Mesendoderm (in vitro differentiated cells): Measurements from ENCODE around the gene NTRK2.

Experiments
- DNase-seq: peaks from one replicate; pipeline ENCODE4 v3.0.0; 2013
- H2AK5ac ChIP-seq: 2 replicates; pipeline ENCODE4 v1.6.1; 2013; ENCODE audit warnings: low read length, inconsistent platforms
- H2BK120ac ChIP-seq: 2 replicates; pipeline ENCODE4 v1.6.1; 2013; ENCODE audit warnings: low read depth, mild to moderate bottlenecking, low read length, moderate library complexity, mixed read lengths
- H2BK15ac ChIP-seq: replicated peaks from 2 replicates; pipeline ENCODE4 v1.6.1; 2013; ENCODE audit warnings: low read depth, mild to moderate bottlenecking, moderate library complexity
- H2BK5ac ChIP-seq: 2 replicates; pipeline ENCODE4 v1.6.1; 2013; ENCODE audit warnings: low read length, inconsistent platforms
- H3K18ac ChIP-seq: 2 replicates; pipeline ENCODE4 v1.6.1; 2013; ENCODE audit warnings: mild to moderate bottlenecking, low read length, mixed read lengths
- H3K23ac ChIP-seq: one replicate; pipeline ENCODE4 v1.6.1; 2013; ENCODE audit warnings: low read length
- H3K27ac ChIP-seq: 2 replicates; pipeline ENCODE4 v1.5.1; 2013; ENCODE audit warnings: low read depth, mild to moderate bottlenecking, inconsistent platforms, low read length, moderate library complexity
- H3K27me3 ChIP-seq: 2 replicates; pipeline ENCODE4 v1.6.1; 2013; ENCODE audit warnings: low read length, control low read depth, mild to moderate bottlenecking, inconsistent platforms; ENCODE audit not compliant: insufficient read depth, poor library complexity
- H3K36me3 ChIP-seq: 2 replicates; pipeline ENCODE4 v1.6.1; 2013; ENCODE audit warnings: low read length, inconsistent platforms; ENCODE audit not compliant: control insufficient read depth, insufficient read depth
- H3K4ac ChIP-seq: one replicate; pipeline ENCODE4 v1.6.1; 2013; ENCODE audit warnings: low read depth, mild to moderate bottlenecking, low read length, moderate library complexity
- H3K4me1 ChIP-seq: 2 replicates; pipeline ENCODE4 v1.6.1; 2013; ENCODE audit warnings: low read depth, low read length, inconsistent platforms; ENCODE audit not compliant: control insufficient read depth
- H3K4me2 ChIP-seq: 2 replicates; pipeline ENCODE4 v1.6.1; 2013; ENCODE audit warnings: low read length
- H3K4me3 ChIP-seq: 2 replicates; pipeline ENCODE4 v1.5.1; 2013; ENCODE audit warnings: mild to moderate bottlenecking, low read length
- H3K56ac ChIP-seq: one replicate; pipeline ENCODE4 v1.6.1; 2013; ENCODE audit warnings: low read length
- H3K79me1 ChIP-seq: 2 replicates; pipeline ENCODE4 v1.6.1; 2013; ENCODE audit warnings: low read length, inconsistent platforms
- H3K79me2 ChIP-seq: 2 replicates; pipeline ENCODE4 v1.6.1; 2013; ENCODE audit warnings: mild to moderate bottlenecking, low read length; ENCODE audit not compliant: control insufficient read depth, insufficient read depth
- H3K9ac ChIP-seq: 2 replicates; pipeline ENCODE4 v1.6.1; 2013; ENCODE audit warnings: low read length, inconsistent platforms
- H4K5ac ChIP-seq: one replicate; pipeline ENCODE4 v1.6.1; 2013; ENCODE audit warnings: low read length
- H4K8ac ChIP-seq: one replicate; pipeline ENCODE4 v1.6.1; 2013; ENCODE audit warnings: low read depth, mild to moderate bottlenecking, control low read depth, low read length, moderate library complexity
- WGBS: extraction: QIAGEN DNeasy Blood & Tissue Kit; methylation state at CpG from one replicate; pipeline ENCODE4 v1.1.7; 2013; ENCODE audit warnings: low lambda C conversion rate, missing lambda C conversion rate; ENCODE audit not compliant: insufficient coverage; ENCODE audit errors: extremely low coverage; 5-methylcytosine and 5-hydroxymethylcytosine counted together

The NTRK2 gene

DNA sequence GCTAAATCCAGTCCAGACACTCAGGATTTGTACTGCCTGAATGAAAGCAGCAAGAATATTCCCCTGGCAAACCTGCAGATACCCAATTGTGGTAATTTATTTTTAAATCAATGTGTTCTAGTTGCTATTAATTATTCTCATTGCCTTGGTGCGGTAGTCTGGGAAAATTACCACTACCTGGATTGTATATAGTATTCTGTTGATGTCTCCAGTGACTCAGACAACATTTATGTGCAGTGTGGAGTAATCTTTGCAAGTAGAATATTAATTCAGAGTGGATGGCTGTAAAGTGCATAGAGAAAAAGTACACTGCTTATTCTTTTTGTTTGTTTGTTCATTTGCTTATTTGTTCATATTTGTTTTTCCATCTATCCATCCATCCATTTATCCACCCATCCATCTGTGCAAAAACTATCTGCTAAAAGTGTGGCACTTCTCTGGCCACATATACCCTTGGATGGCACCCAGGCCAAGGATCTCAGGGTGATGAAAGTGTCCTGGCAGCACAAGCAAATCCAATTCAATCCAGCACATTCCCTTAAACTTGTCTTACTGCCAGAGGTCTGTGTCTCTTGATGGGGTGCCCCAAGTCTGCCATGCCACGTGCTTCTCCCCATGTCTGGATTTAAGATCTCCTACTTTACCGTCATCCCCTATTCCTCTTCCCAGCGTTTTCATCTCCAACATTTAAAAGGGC is 41.3 kb downstream of the NTRK2 start:
- no peak overlapping the region for H3K23ac ChIP-seq
- no peak for DNase-seq
- no peaks in the 10 kb centered on the region for H3K36me3 ChIP-seq
- no peaks in the 10 kb centered on the region for H3K79me1 ChIP-seq
- no peaks in the 10 kb centered on the region for H3K79me2 ChIP-seq
- no peaks in the 10 kb centered on the region for H3K4me1 ChIP-seq
- no peak overlapping the region for H3K4ac ChIP-seq
- no CpG with 5 or more reads among the region's 4 CpGs for WGBS
- no peaks in the 10 kb centered on the region for H3K27me3 ChIP-seq
- no peak overlapping the region for H3K4me2 ChIP-seq
- no peak overlapping the region for H3K4me3 ChIP-seq
- H2BK120ac ChIP-seq = no peak overlapping the region
- H3K27ac ChIP-seq = no peak overlapping the region
- H2BK5ac ChIP-seq = no peak overlapping the region
- no peak overlapping the region for H3K9ac ChIP-seq
- H3K18ac ChIP-seq = no peak overlapping the region
- H4K8ac ChIP-seq = no peak overlapping the region
- H3K56ac ChIP-seq = no peak overlapping the region
- H2BK15ac ChIP-seq = no peak overlapping the region
- H2AK5ac ChIP-seq = no peak overlapping the region
- no peak overlapping the region for H4K5ac ChIP-seq

DNA sequence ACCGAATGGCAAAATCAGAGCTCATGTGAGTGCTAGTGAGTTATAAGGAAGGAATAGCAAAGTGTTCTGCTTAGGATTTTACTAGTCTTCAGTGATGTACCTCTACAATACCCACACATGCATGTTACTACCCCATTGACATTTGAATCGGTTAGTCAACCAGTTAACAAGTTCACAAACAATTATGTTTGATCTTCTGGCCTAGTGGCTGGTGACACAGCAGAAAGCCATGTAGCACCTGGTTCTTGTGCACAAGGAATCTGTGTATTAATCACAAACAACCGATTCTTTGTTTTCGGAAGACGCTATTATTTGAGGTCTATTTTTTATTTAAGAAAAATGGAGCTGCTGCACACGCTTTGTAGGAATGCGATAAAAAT is 41.9 kb downstream of the NTRK2 start:
- Histone ChIP-seq H3K56ac (no peak overlapping the region), H3K27ac (no peak overlapping the region), H3K4me1 (no peaks in the 10 kb centered on the region), H3K36me3 (no peaks in the 10 kb centered on the region), H2BK15ac (no peak overlapping the region), H2BK5ac (no peak overlapping the region), H3K79me2 (no peaks in the 10 kb centered on the region), H3K9ac (no peak overlapping the region), H3K18ac (no peak overlapping the region), H3K23ac (no peak overlapping the region), H3K4ac (no peak overlapping the region), H2AK5ac (no peak overlapping the region), H4K8ac (no peak overlapping the region), H3K27me3 (no peaks in the 10 kb centered on the region), H2BK120ac (no peak overlapping the region), H3K79me1 (no peaks in the 10 kb centered on the region), H4K5ac (no peak overlapping the region), H3K4me2 (no peak overlapping the region), H3K4me3 (no peak overlapping the region)
- whole genome bisulfite sequencing = no CpG with 5 or more reads among the region's 7 CpGs
- DNase-seq = no peak

DNA sequence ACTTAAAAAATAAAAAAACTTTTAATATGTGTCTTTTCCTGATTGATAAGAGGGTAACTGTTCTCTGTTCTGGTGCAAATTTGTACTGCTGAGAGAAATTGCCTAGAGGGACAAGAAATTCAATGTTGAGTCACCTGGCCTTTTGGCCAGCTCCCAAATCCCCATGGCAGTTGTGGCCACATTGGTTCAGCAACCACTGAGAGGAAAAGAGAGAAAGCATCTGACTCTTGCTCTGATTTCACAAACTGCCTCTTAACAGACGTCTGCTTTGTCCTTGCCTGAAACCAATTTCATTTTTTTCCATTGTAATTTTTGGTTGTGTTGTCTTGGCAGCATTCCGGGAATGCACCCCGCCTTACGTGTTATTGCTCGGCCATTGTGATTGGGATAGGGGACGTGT is 42.4 kb downstream of the NTRK2 start:
- Histone ChIP-seq H3K79me1 (no peaks in the 10 kb centered on the region), H4K5ac (no peak overlapping the region), H3K4ac (no peak overlapping the region), H2BK15ac (no peak overlapping the region), H2BK5ac (no peak overlapping the region), H3K23ac (no peak overlapping the region), H4K8ac (no peak overlapping the region), H3K56ac (no peak overlapping the region), H2AK5ac (no peak overlapping the region), H3K18ac (no peak overlapping the region), H3K27me3 (no peaks in the 10 kb centered on the region), H3K4me2 (no peak overlapping the region), H3K36me3 (no peaks in the 10 kb centered on the region), H3K4me3 (no peak overlapping the region), H3K4me1 (no peaks in the 10 kb centered on the region), H3K79me2 (no peaks in the 10 kb centered on the region), H3K9ac (no peak overlapping the region), H2BK120ac (no peak overlapping the region), H3K27ac (no peak overlapping the region)
- no peak for DNase-seq
- no CpG with 5 or more reads among the region's 6 CpGs for WGBS

DNA sequence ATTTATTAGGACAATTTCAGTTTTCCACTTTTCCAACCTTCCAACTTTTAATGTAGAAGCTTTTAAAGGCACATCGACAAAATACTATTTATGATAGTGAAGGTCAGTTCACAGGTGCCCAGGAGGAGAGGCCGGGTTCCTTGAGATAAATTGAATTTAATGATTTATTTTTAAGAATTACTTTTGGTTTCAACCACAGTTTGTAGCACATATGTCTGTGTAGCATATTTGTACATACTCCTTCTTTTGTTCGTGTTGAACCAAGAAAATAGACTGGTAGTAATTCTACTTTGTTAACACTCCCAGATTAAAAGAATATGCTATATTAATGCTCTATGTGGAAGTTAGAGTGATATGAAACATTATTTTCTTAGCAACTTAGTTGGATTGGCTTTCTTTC is 46.7 kb downstream of the NTRK2 start:
- H3K23ac ChIP-seq = no peak overlapping the region
- H4K8ac ChIP-seq = no peak overlapping the region
- no peaks in the 10 kb centered on the region for H3K27me3 ChIP-seq
- H3K36me3 ChIP-seq = no peaks in the 10 kb centered on the region
- no peak overlapping the region for H3K27ac ChIP-seq
- H3K79me2 ChIP-seq = no peaks in the 10 kb centered on the region
- no peak overlapping the region for H3K4me2 ChIP-seq
- no peak overlapping the region for H3K4me3 ChIP-seq
- no peak for DNase-seq
- H3K9ac ChIP-seq = no peak overlapping the region
- no peak overlapping the region for H4K5ac ChIP-seq
- H3K79me1 ChIP-seq = no peaks in the 10 kb centered on the region
- no peak overlapping the region for H2BK15ac ChIP-seq
- WGBS = no CpG with 5 or more reads among the region's 3 CpGs
- no peak overlapping the region for H3K56ac ChIP-seq
- no peak overlapping the region for H2BK120ac ChIP-seq
- no peak overlapping the region for H3K18ac ChIP-seq
- no peaks in the 10 kb centered on the region for H3K4me1 ChIP-seq
- H3K4ac ChIP-seq = no peak overlapping the region
- no peak overlapping the region for H2AK5ac ChIP-seq
- no peak overlapping the region for H2BK5ac ChIP-seq

DNA sequence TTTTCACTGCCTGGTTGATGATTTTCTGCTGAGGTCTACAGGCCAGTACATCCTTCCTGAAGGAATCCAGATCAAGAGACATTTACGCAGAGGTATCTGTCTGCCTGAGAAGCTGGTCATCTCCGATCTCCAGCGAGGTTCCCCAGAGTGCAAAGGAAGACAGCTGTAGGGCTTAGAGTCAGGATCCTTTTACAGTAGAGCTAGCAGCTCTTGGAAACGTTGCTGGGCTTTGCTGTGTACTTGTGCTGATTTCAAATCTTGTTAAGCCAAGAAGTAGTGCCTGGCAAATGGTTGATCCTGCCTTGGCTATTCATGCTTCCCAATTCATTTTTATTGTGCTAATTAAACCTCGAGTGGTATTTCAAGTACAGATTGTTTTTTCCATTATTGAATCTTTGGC is 48.9 kb downstream of the NTRK2 start:
- H3K4me3 ChIP-seq = no peak overlapping the region
- no peak overlapping the region for H3K4ac ChIP-seq
- H2AK5ac ChIP-seq = no peak overlapping the region
- no peak overlapping the region for H3K4me2 ChIP-seq
- H3K36me3 ChIP-seq = no peaks in the 10 kb centered on the region
- H3K79me1 ChIP-seq = no peaks in the 10 kb centered on the region
- H3K4me1 ChIP-seq = no peaks in the 10 kb centered on the region
- no peak overlapping the region for H3K9ac ChIP-seq
- no peak overlapping the region for H3K56ac ChIP-seq
- no peak overlapping the region for H3K27ac ChIP-seq
- DNase-seq = no peak
- no peak overlapping the region for H4K8ac ChIP-seq
- H4K5ac ChIP-seq = no peak overlapping the region
- WGBS = no CpG with 5 or more reads among the region's 5 CpGs
- no peak overlapping the region for H2BK15ac ChIP-seq
- H3K18ac ChIP-seq = no peak overlapping the region
- H2BK120ac ChIP-seq = no peak overlapping the region
- H3K23ac ChIP-seq = no peak overlapping the region
- no peaks in the 10 kb centered on the region for H3K79me2 ChIP-seq
- H2BK5ac ChIP-seq = no peak overlapping the region
- no peaks in the 10 kb centered on the region for H3K27me3 ChIP-seq

DNA sequence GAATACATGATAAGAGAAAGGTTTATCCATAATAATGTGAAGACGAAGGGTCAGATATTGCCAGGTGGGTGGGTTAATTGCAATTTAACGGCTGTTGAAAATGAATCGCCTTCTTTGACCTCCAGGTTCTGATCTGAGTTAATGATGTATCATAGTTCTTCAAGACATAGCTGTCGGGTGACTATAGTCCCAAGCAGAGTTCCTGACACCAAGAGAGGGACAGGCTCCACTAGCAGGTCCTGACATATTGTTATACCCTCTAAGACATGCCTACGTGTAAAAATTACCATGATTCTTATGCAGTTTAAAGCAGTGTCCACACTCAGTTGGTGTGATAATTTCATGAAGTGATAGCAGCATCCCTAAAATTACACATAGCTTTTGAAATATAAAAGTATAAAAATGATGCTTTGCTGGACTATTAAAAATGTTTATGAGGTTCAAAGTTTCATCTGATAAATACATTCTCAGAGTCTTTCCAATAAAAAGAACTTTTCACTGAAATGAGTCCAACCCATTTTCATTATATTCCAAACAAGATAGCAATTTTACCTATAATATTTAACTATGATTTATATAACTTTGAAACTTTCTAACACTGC is 53.0 kb downstream of the NTRK2 start:
- no peak overlapping the region for H4K8ac ChIP-seq
- H3K4ac ChIP-seq = no peak overlapping the region
- no peak overlapping the region for H3K23ac ChIP-seq
- H3K56ac ChIP-seq = no peak overlapping the region
- no peak overlapping the region for H3K4me3 ChIP-seq
- H3K4me2 ChIP-seq = no peak overlapping the region
- no peak overlapping the region for H3K9ac ChIP-seq
- no peak overlapping the region for H2AK5ac ChIP-seq
- H4K5ac ChIP-seq = no peak overlapping the region
- no peaks in the 10 kb centered on the region for H3K79me2 ChIP-seq
- H3K4me1 ChIP-seq = no peaks in the 10 kb centered on the region
- no CpG with 5 or more reads among the region's 5 CpGs for WGBS
- no peak overlapping the region for H2BK5ac ChIP-seq
- no peaks in the 10 kb centered on the region for H3K36me3 ChIP-seq
- H2BK120ac ChIP-seq = no peak overlapping the region
- H3K27me3 ChIP-seq = no peaks in the 10 kb centered on the region
- no peak overlapping the region for H3K18ac ChIP-seq
- no peak overlapping the region for H3K27ac ChIP-seq
- no peak for DNase-seq
- no peaks in the 10 kb centered on the region for H3K79me1 ChIP-seq
- no peak overlapping the region for H2BK15ac ChIP-seq
